ENCODE results near the gene ROBO4.

The ROBO4 gene

DNA sequence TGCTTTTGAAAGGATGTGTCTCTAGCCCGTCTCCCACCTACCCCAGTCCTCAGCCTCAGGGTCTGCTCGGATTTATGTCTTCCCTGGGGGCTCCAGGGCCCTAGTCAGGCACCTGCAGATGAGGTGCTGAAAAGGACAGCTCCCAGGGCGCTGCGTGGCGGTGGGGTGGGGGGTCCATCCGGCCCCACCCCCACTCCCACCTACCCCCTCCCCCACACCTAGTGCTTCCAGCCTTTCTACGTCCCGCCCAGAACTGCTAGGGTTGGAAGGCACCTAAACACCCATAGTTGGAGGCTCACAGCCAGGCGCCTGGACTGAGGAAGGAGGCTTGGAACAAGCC lies 33.9 kb downstream of the ROBO4 start:
- H3K9me2 ChIP-seq (replicated peaks; ENCODE audit: insufficient read depth, low read length): no peaks in the 10 kb centered on the region
- no peak overlapping the region for H2AFZ ChIP-seq (ENCODE audit: low read length)
- no peak overlapping the region for H3K4me2 ChIP-seq (ENCODE audit: low read depth, low read length)
- H4K20me1 ChIP-seq (ENCODE audit: insufficient read depth, low read length): no peaks in the 10 kb centered on the region
- peaks cover 55% of the 10 kb centered on the region for H3K27me3 ChIP-seq (replicated peaks; ENCODE audit: insufficient read depth, low read length)
- H3F3A ChIP-seq (ENCODE audit: insufficient read depth, low read length): no peaks in the 10 kb centered on the region
- H3K4me1 ChIP-seq (ENCODE audit: low read length): no peaks in the 10 kb centered on the region
- no peak for DNase-seq
- no peaks in the 10 kb centered on the region for H3K79me2 ChIP-seq (ENCODE audit: low read length)
- H3K27ac ChIP-seq (ENCODE audit: low read length): no peak overlapping the region
- no peak overlapping the region for H3K9ac ChIP-seq (ENCODE audit: low read length)
- no peaks in the 10 kb centered on the region for H3K9me3 ChIP-seq (replicated peaks; ENCODE audit: insufficient read depth, low read length)
- H3K36me3 ChIP-seq (replicated peaks; ENCODE audit: insufficient read depth, low read length): no peaks in the 10 kb centered on the region
- no peak for TF ChIP-seq EZH2phosphoT487 (IDR thresholded peaks at IDR 0.05; ENCODE audit: low read length)
- no peak for TF ChIP-seq EZH2 (optimal IDR thresholded peaks at IDR 0.05; ENCODE audit: low read depth, low read length)
- TF ChIP-seq, protein P1, sequence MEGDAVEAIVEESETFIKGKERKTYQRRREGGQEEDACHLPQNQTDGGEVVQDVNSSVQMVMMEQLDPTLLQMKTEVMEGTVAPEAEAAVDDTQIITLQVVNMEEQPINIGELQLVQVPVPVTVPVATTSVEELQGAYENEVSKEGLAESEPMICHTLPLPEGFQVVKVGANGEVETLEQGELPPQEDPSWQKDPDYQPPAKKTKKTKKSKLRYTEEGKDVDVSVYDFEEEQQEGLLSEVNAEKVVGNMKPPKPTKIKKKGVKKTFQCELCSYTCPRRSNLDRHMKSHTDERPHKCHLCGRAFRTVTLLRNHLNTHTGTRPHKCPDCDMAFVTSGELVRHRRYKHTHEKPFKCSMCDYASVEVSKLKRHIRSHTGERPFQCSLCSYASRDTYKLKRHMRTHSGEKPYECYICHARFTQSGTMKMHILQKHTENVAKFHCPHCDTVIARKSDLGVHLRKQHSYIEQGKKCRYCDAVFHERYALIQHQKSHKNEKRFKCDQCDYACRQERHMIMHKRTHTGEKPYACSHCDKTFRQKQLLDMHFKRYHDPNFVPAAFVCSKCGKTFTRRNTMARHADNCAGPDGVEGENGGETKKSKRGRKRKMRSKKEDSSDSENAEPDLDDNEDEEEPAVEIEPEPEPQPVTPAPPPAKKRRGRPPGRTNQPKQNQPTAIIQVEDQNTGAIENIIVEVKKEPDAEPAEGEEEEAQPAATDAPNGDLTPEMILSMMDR (IDR thresholded peaks at IDR 0.05; ENCODE audit: low read length): no peak
- H3K4me3 ChIP-seq (ENCODE audit: low read length): no peak overlapping the region

DNA sequence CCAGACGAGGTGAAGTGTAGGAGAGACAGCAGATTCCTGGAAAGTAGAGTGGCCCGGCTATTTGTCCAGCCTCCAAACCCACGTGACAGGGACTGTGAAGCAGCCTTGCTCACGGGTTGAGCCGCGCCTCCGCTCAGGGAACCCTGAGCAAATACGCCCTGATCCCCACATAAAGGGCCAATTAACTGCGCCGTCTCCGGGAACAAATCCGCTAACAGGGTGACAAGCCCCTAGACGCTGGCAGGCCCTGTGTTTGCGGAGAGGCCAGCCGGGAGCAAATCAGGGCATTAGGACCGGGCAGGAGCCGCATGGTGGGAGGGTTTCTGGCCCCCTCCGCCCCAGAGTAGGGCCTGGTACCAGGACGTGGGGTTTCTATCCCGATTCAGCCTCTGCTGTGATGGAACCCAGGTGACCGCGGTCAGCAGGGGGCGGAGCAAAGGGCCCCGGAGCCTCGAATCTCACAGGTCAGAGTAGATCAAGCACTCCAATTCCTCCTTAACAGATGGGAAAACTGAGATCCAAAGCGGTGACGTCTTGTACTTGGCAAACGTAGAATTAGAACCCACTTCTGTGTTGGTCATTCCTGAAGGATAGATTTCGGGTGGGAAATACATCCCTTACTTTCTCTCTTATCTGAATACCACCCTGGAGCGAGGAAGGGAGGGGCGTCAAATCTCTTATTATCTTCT lies 34.4 kb downstream of the ROBO4 start:
- Histone ChIP-seq H3K4me1 (ENCODE audit: low read length) (no peaks in the 10 kb centered on the region), H3K27ac (ENCODE audit: low read length) (no peak overlapping the region), H3F3A (ENCODE audit: insufficient read depth, low read length) (no peaks in the 10 kb centered on the region), H2AFZ (ENCODE audit: low read length) (no peak overlapping the region), H4K20me1 (ENCODE audit: insufficient read depth, low read length) (no peaks in the 10 kb centered on the region), H3K9me3 (replicated peaks; ENCODE audit: insufficient read depth, low read length) (no peaks in the 10 kb centered on the region), H3K4me3 (ENCODE audit: low read length) (no peak overlapping the region), H3K9me2 (replicated peaks; ENCODE audit: insufficient read depth, low read length) (no peaks in the 10 kb centered on the region), H3K9ac (ENCODE audit: low read length) (no peak overlapping the region), H3K4me2 (ENCODE audit: low read depth, low read length) (no peak overlapping the region), H3K36me3 (replicated peaks; ENCODE audit: insufficient read depth, low read length) (no peaks in the 10 kb centered on the region), H3K79me2 (ENCODE audit: low read length) (no peaks in the 10 kb centered on the region), H3K27me3 (replicated peaks; ENCODE audit: insufficient read depth, low read length) (peaks cover 50% of the 10 kb centered on the region)
- no peak for DNase-seq
- no peak for TF ChIP-seq EZH2phosphoT487 (IDR thresholded peaks at IDR 0.05; ENCODE audit: low read length)
- TF ChIP-seq, protein P1 (IDR thresholded peaks at IDR 0.05; ENCODE audit: low read length): no peak
- TF ChIP-seq EZH2 (optimal IDR thresholded peaks at IDR 0.05; ENCODE audit: low read depth, low read length): no peak

DNA sequence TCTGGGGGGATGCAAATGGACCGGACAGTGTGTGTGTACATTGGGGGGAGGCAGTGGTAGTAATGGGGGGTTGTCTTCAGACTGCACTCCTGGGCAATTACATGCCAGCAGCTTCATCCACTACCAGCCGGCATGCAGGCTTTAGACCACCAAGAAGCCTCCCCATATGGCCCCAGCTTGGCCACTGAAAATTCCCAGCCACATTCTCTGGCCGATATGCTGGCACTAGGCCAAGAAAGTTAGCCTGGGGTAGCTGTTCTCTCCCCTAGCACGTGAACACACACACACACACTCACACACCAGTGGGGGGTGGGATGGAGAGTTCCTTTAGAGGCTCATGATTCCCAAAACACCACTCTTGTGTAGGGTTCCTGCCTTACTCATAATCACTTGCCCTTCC lies 36.0 kb downstream of the ROBO4 start:
- Histone ChIP-seq H3K79me2 (ENCODE audit: low read length) (no peaks in the 10 kb centered on the region), H4K20me1 (ENCODE audit: insufficient read depth, low read length) (no peaks in the 10 kb centered on the region), H3K27ac (ENCODE audit: low read length) (no peak overlapping the region), H3K4me2 (ENCODE audit: low read depth, low read length) (no peak overlapping the region), H3K4me3 (ENCODE audit: low read length) (no peak overlapping the region), H2AFZ (ENCODE audit: low read length) (no peak overlapping the region), H3K27me3 (replicated peaks; ENCODE audit: insufficient read depth, low read length) (peaks cover 35% of the 10 kb centered on the region), H3K9me2 (replicated peaks; ENCODE audit: insufficient read depth, low read length) (no peaks in the 10 kb centered on the region), H3K9me3 (replicated peaks; ENCODE audit: insufficient read depth, low read length) (no peaks in the 10 kb centered on the region), H3K36me3 (replicated peaks; ENCODE audit: insufficient read depth, low read length) (no peaks in the 10 kb centered on the region), H3K9ac (ENCODE audit: low read length) (no peak overlapping the region), H3F3A (ENCODE audit: insufficient read depth, low read length) (no peaks in the 10 kb centered on the region), H3K4me1 (ENCODE audit: low read length) (no peaks in the 10 kb centered on the region)
- TF ChIP-seq EZH2 (optimal IDR thresholded peaks at IDR 0.05; ENCODE audit: low read depth, low read length): no peak
- TF ChIP-seq, protein P1 (IDR thresholded peaks at IDR 0.05; ENCODE audit: low read length): no peak
- TF ChIP-seq EZH2phosphoT487 (IDR thresholded peaks at IDR 0.05; ENCODE audit: low read length): no peak
- DNase-seq: no peak
